NCI-H2107 treated with DMSO at 0.1 percent for 48 hours (cell line): ENCODE data around the gene SF3B5.
"Not testable (repeated sequence)": the region's sequence is repeated elsewhere in the genome, so short reads cannot be mapped to it uniquely, and the experiment has no call there.

Experiments
- DNase-seq: peaks from one replicate; lab custom pipeline; 2025; ENCODE audit not compliant: unreplicated experiment; lab: John Stamatoyannopoulos, UW

SF3B5 gene

DNA sequence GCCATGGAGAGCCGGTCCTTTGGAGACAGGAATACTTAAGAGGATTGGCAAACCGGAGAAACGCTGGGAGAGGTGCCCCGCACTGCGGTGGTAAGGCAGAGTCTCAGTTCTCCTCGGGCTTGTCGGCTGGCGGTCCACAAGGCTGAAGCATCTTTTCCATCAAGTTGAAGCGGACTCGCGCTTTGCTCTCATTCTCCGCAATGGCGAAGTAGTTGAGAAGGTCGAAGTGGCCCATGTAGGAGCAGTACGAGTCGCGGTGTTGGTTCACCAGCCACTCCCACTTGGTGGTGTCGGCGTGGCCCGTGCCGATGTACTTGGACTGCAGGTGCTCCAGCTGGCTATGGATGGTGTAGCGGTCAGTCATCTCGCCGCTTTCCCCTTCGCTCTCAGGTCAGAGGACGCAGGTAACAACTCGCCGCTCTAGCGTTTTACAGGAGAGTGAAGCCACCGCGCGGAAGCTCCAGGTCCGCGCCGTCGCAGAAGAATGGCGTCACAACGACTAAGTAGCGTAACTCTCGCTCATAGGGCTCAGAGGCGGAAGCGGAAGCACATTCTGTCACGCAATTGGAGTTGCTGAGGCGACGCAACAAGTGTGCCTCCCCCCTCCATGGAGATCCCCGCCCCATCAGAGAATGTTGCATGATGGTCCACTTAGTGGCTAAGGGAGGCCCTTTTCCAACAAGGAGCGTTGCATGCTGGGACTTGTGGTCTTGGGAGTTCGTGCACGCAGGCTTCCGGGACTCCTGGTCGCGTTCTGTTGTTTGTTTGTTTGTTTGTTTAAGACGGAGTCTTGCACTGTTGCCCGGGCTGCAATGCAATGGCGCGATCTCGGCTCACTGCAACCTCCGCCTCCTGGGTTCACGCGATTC lies at the start of gene SF3B5:
SF3B5 (minus strand) TSS at position 440 of the 869 bp plus-strand sequence; CDS start at position 364, 76 bp downstream.
- DNase-seq, result peak; percentile 97

DNA sequence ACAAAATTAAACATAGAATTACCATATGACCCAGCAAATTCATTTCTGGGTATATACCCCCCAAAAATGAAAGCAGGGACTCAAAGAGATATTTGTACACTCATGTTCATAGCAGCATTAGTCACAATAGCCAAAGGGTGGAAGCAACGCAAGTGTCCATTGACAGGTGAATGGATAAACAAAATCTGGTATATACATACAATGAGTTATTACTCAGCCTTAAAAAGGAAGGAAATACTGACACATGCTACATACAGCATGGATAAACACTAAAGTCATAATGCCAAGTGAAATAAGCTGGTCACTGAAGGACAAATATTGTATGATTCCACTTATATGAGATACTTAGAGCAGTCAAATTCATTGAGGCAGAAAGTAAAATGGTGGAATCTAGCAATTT lies 49.6 kb upstream of the SF3B5 start:
- DNase-seq, result no peak

DNA sequence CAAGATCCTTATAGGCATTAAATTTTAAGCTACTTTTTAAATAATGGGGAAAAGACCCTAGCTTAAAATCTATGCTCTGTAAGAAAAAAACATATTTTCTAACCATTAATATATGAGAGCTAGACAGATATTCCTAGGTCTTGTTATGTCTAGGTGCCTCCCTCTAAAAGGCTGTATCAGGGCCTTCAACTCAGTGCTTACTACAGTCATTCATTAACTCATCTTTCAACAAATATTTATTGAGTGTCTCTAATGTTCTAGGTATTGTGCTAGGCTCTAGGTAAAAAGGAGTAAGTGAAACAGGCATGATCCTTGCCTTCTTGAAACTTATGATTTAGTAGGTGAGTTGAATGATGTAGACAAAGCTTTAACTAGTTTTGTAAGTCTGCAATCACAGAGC lies 48.5 kb upstream of the SF3B5 start:
- no peak for DNase-seq

DNA sequence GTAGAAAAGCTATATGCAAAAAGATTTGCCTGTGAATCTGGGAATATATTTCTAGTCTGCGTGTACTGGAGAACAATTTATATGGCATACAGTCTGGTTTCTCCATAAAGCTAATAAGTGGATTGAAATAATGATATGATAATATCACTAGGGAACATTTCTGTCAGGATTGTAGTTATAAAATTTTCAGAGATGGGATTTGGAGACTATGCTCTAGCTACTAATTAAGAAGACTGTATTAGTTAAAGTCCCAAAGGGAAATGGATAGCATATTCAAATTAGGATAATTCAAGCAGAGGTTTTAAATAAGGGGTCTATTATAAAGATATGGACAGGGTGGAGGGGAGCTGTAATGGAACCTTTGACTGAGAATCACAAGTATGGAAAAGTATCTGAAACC lies 47.7 kb upstream of the SF3B5 start:
- DNase-seq, result no peak

DNA sequence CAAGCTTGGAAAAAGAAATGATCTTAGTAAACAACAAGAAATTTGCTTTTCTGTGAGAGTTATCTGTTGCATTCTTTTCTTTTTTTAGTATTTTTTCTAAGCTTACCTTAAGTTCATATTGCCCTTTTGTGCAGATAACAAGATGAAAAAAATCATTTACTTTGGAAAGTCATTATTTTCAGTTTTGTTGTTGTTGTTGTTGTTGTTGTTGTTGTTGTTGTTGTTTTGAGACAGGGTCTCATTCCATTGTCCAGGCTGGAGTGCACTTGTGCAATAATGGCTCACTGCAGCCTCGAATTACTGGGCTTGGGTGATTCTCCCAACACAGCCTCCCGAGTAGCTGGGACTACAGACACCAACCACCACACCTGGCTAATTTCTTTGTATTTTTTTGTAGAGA lies 46.1 kb upstream of the SF3B5 start:
- no peak for DNase-seq

DNA sequence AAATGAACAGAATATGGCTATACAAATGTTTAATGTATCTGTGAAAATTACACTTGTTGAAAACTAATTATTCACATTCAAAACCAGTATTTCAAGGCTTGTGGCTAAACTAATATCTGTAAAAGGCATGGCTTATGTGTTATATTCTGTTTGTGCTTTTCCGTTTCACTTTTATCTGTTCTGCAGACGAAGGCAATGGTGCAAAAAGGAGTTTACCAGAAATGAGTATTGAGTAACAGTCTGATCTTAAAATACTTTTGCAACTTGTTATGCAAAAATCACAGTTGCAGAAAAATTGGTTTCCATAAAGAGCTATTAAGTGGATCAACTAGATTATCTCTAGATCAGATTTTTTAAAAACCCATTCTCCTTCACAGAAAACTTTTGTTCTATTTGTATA lies 45.5 kb upstream of the SF3B5 start:
- no peak for DNase-seq

DNA sequence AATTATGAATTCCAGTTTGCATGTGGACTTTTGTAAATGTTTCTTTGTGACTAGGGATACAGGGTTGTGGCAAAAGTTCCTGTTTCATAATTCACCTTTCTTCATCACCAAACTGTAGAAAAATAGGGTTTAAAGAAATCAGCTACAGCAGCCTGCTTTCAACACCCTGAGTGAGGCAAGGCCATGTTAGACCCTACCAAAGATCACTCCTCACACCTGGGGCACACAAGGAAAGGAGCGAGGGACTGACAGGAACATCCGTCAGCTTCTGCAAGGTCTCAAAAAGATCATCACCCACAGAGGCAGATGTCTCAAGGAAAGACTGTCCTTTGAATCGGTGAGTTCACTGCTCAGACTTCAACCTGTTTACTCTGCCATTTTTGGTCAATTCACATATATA lies 44.4 kb upstream of the SF3B5 start:
- no peak for DNase-seq

DNA sequence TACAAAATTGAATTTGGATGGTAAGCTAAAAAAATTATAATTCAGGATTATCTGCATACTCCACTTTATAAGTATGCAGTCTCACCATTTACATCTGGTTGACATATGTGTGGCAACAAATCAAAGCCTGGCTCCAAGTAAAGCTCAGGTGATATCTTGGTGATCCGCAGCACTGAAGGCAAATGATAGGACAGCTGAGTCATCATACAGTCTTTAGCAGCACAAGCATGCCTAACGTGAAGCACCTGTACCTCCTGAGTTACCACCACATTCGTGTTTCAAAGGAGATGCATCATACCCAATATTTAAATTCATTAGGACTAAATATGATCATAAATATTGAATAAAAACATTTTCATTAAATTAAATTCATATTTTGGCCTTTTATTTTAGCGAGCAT lies 43.2 kb upstream of the SF3B5 start:
- no peak for DNase-seq

DNA sequence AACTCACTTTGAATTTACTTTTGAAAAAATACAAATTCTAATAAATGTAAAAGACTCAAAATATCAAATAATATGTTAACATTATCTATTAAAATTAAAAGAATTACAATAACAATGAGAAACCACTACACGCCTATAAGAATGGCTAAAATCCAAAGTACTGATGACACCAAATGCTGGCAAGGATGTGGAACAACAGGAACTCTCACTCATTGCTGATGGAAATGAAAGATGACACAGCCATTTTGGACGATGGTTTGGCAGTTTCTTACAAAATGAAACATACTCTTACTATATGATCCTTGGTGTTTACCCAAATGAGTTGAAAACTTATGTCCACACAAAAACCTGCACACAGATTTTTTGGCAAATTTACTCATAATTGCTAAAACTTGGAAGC lies 39.4 kb upstream of the SF3B5 start:
- no peak for DNase-seq

DNA sequence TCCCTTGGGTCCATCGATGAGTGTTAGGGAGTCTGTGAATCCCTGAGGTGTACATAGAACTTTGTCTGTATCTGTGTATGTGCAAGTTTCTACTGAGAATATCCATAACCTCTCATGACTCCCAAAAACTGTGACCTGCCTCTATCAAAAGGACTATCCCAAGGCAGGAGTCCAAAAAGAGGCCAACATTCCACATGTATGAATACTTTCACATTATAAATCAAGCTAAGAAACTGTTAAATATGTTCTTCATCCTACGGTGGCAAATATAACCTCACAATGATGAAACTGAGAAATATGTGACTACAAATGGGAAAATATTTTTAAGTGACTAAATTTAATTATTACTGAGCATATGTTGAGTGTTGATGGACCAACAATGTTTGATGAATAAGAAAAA lies 38.8 kb upstream of the SF3B5 start:
- no peak for DNase-seq

DNA sequence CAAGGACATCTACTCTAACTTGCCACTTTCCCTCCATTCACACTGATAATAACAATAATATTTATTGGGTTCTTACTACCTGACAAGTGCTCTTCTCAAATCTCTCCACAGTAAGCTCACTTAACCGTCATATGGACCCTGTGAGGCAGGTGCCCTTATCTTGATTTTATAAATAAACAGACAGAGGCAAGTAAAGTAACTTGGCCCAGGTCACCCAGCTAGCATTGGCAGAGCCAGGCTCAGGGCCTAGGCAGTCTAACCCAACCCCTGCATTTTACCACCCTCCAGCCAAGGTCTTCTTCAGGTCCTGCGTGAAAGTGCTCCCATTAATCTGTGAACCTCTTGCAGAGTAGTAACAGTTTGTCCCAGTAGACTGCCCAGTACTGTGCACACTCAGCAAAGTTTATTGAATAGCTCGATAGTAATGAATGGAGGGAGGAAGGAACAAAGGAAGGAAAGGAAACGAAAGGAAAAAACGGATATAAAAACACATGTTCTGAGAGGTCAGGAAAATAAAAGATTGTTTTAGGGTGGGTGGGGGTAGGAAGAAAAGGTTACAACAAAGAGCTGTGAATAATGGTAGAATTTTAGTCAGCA lies 38.0 kb upstream of the SF3B5 start:
- no peak for DNase-seq

DNA sequence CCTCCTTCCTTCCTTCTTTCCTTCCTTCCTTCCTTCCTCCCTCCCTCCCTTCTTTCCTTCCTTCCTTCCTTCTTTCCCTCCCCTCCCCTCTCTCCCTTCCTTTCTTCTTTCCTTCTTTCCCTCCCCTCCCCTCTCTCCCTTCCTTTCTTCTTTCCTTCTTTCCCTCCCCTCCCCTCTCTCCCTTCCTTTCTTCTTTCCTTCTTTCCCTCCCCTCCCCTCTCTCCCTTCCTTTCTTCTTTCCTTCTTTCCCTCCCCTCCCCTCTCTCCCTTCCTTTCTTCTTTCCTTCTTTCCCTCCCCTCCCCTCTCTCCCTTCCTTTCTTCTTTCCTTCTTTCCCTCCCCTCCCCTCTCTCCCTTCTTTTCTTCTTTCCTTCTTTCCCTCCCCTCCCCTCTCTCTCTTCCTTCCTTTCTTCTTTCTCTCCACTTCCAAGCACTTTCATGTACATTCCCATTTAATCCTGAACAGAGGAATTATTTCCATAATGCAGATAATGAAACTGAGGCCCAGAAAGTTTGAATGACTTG lies 36.9 kb upstream of the SF3B5 start:
- not testable (repeated sequence) for DNase-seq

DNA sequence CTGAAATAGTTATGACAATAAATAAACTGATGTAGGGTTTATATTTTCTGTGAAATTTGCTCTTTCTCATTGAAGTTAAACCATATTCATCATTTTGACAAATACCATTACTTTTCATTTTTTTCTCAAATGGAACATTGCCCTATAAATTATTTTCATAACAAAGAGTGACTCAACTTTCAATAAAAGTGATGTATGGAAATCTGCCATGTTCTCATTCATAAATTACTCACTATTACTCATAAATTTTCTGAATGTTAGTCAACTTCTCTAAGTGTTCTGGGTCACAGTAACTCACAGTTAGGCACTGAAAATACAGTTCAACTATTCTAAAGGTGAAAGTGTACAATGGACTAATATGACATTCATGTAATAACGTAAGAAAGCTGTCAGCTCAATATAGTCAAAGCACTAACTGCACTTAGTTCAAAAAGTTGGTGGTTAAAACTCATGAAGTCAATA lies 35.9 kb upstream of the SF3B5 start:
- DNase-seq, result no peak

DNA sequence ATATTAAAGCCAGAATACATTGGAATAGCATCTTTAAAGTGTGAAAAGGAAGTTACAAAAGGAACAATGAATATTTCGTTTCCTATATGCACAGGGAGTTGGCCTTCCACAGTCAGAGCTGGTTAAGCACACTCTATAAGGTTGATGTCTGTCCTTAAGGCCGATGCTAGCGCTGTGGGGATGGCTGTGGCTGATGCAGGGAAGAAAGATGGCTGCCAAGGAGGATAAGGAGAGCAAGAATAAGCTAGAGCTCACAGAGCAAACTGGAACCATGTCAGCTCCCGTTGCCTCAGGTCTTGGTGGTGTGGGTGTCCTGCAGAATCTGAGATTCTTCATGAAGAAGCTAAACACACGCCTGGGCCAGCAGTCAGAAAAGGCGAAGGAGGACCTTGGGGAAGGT lies 34.1 kb upstream of the SF3B5 start:
- DNase-seq, result no peak

DNA sequence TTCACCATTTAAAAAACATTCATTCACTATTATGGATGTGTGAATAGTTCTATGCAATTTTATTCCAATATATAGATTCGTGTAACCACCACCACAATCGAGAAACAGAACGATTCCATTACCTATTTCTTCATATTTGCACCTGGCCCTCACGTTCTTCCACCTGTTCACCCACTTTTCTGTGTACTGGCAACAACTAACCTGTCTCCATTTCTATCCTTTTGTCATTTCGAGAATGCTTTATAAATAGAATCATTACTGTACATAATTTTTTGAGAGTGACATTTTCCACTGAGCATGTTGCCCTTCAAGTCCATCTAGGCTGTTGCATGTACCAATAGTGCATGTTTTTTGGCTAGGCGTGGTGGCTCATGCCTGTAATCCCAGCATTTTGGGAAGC lies 31.7 kb upstream of the SF3B5 start:
- DNase-seq, result no peak

DNA sequence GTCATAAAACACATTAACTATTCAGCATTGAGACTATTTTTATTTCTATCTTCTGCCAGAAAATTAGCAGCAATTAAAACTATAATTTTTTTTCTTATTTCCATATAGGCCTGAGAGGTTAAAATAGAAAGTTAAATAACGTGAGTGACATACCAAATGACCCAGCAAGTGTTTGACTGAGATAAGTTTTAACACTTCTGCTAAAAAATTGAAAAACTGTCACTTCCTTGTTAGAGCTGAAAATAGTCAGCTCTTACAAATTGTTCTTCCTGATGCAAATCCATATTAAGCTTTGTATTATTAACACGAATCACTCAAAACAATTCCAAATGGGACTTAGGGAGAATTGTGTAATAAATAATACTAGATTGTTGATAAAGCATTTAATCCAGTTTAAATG lies 28.5 kb upstream of the SF3B5 start:
- DNase-seq, result no peak

DNA sequence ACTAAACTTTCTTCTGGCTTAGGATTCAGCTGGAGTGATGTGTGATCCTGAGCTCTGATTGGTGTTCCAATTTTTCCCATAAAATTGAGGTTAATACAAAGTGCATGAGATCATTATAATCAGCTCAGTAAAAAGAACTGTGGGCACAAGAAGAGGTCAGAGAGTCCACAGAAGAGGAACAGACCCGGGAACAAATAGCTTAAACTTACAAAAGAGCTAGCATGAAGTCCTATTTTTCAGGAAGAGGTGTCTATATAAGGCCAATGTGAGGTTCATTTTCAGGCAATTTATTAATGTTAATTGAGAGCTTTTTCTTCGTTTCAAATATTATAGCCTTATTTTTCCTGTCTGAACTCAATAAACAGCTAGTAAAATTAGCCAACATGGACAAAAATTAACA lies 28.0 kb upstream of the SF3B5 start:
- no peak for DNase-seq

DNA sequence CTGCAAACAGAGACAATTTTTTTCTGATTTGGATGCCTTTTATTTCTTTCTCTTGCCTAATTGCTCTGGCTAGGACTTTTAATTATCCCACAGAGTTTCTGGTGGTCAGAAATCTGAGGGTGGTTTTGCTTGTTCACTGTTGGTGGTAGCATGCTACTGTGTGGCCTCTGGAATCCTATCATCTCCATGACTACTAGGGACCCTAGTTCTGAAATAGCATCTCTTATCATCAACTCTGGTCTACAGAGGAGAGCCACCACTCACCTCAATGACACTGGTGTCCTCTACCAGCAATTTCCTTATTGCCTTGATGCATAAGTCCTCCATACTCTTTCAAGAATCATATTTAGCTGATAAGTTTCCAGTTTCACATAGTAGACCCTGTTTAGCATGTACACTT lies 27.5 kb upstream of the SF3B5 start:
- no peak for DNase-seq

DNA sequence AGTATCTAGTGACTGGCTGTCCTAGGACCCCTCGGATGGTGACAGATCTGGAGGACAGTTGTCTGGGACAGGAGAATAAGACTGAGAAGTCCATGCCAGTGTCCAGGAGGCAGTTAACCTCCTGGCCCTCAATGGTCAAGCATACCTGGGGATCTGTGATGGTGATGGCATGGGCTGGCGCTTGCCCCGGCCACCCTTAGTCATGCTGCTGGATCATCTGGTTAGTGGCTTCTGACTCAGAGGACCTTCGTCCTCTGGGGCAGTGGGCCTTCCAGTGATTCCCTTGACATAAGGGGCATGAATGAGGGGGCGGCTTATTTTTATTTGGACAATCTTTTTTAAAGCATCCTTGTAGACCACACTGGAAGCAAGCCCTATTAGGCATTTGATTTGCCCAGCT lies 24.0 kb upstream of the SF3B5 start:
- DNase-seq, result no peak

DNA sequence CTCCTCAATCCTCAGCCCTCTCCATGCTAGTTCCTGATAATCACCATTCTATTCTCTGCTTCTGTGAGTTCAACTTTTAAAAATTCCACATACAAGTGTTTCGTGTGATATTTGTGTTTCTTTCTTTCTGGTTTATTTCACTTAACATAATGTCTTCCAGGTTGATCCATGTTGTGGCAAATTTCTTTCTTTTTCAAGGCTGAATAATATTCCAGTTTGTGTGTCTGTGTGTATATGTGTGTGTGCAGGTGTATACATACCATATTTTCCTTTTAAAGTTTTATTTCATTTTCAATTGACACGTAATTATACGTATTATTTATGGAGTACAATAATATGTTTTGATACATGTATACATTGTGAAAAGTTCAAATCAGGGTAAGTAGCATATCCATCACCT lies 19.8 kb upstream of the SF3B5 start:
- DNase-seq, result no peak

DNA sequence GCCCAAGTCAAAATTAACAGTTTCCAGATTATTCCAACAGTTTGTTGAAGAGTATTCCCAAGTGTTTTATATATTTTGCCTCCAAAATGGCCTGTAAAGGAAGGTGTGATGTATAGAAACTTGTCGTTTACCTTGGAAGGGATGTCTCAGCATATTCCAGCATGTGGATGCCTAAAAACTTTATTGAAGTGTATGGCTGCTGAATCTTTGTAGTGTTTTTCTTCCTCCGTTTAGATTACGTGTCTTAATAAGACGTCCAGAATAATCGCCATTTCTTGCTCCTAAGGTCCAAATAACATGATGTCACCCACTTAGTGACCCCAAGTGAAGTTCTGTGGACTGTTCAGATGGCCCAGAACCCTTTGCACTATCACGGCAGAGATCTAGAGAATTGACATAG lies 18.0 kb upstream of the SF3B5 start:
- no peak for DNase-seq

DNA sequence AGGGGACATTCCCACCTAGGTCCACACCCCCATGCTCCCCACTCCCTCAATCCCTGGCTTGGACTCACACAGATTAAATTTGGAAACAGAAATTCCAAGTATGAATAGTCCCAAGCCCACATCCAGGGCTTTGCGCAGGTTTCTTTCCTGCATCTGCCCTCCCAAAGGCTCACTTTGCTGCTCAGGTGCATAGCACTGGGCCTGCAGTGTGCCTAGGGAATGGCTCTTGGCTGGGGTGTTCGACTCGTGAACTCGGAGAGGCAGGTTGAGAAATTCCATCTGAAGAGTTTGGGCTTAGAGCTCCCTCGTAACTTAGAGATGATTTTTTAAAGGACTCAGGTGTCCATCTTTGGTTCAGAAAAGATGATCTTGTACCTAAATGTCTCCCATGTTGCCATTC lies 14.8 kb upstream of the SF3B5 start:
- no peak for DNase-seq
